OCI-LY7 (cell line): Measurements from ENCODE around the gene SURF1. TPM values are rescaled to one million over a fixed set of nuclear protein-coding genes. Genes with fewer than 3 reads are reported as not detected.
"Not testable (repeated sequence)": the region's sequence is repeated elsewhere in the genome, so short reads cannot be mapped to it uniquely, and the experiment has no call there.

ENCODE experiments used
- BruUV-seq: library from RNA; stranded (reverse); fragments of 400-500 nt; replicated peaks from 2 replicates; lab custom pipeline; 2021; lab: Mats Ljungman, UMichigan
- CTCF ChIA-PET: fragments of 300-600 bp; sonication (Branson Sonifier 250); formaldehyde crosslinking; loops from one replicate; lab custom pipeline; 2022; ENCODE audit warnings: antibody characterized with exemption; ENCODE audit not compliant: unreplicated experiment; lab: Charles Lee
- POLR2A ChIA-PET: fragments of 300-600 bp; sonication (Branson Sonifier 250); formaldehyde crosslinking; loops from one replicate; lab custom pipeline; 2022; ENCODE audit warnings: antibody characterized with exemption; lab: Charles Lee
- DNase-seq: peaks from one replicate; pipeline ENCODE4 v3.0.0-alpha.2; 2015; ENCODE audit warnings: low spot score
- H2AFZ ChIP-seq: fragments of 200-600 bp; sonication (generic), shearing (Covaris generic); 2 replicates; pipeline ENCODE4 v1.6.1; 2014; ENCODE audit warnings: mild to moderate bottlenecking, antibody characterized with exemption, low read length, moderate library complexity
- H3K27ac ChIP-seq: fragments of 200-600 bp; sonication (generic); 2 replicates; pipeline ENCODE4 v1.5.1; 2014; ENCODE audit warnings: mixed run types, low read depth, mild to moderate bottlenecking, moderate library complexity, low read length, inconsistent platforms; ENCODE audit not compliant: poor library complexity, severe bottlenecking
- H3K36me3 ChIP-seq: fragments of 200-600 bp; sonication (generic); 2 replicates; pipeline ENCODE4 v1.6.1; 2014; ENCODE audit warnings: mild to moderate bottlenecking, antibody characterized with exemption, low read length, moderate library complexity, mixed read lengths; ENCODE audit not compliant: insufficient read depth
- H3K4me1 ChIP-seq: fragments of 200-600 bp; sonication (generic); 2 replicates; pipeline ENCODE4 v1.5.1; 2014; ENCODE audit warnings: mild to moderate bottlenecking, low read length; ENCODE audit not compliant: insufficient read depth, poor library complexity, severe bottlenecking
- H3K4me2 ChIP-seq: fragments of 200-600 bp; sonication (generic); 2 replicates; pipeline ENCODE4 v1.6.1; 2014; ENCODE audit warnings: mild to moderate bottlenecking, low read length
- H3K4me3 ChIP-seq: fragments of 200-600 bp; sonication (generic); 2 replicates; pipeline ENCODE4 v1.5.1; 2014; ENCODE audit warnings: mild to moderate bottlenecking, low read depth, low read length; ENCODE audit not compliant: poor library complexity, severe bottlenecking
- H3K79me2 ChIP-seq: fragments of 200-600 bp; sonication (generic); 2 replicates; pipeline ENCODE4 v1.6.1; 2016; ENCODE audit warnings: low read depth, mild to moderate bottlenecking, low read length, moderate library complexity, mixed read lengths; ENCODE audit not compliant: insufficient read depth
- H3K9me2 ChIP-seq: fragments of 200-600 bp; sonication (generic); 2 replicates; pipeline ENCODE4 v1.6.1; 2016; ENCODE audit warnings: mild to moderate bottlenecking, low read length, mixed read lengths; ENCODE audit not compliant: insufficient read depth
- H3K9me3 ChIP-seq: fragments of 200-600 bp; sonication (generic); 2 replicates; pipeline ENCODE4 v1.6.1; 2014; ENCODE audit warnings: mild to moderate bottlenecking, mixed run types, low read length, mixed read lengths
- H4K20me1 ChIP-seq: fragments of 200-600 bp; sonication (generic); 2 replicates; pipeline ENCODE4 v1.6.1; 2014; ENCODE audit warnings: mild to moderate bottlenecking, antibody characterized with exemption, low read length, moderate library complexity, mixed read lengths; ENCODE audit not compliant: insufficient read depth
- CTCF ChIP-seq: fragments of 200-600 bp; sonication (generic); conservative IDR thresholded peaks from 2 replicates; pipeline ENCODE4 v1.5.1; 2014; ENCODE audit warnings: mild to moderate bottlenecking, antibody characterized with exemption, low read length, moderate library complexity, mixed read lengths
- EZH2phosphoT487 ChIP-seq: fragments of 200-600 bp; sonication (generic); IDR thresholded peaks from 2 replicates; pipeline ENCODE4 v1.6.1; 2018; ENCODE audit warnings: low read depth, borderline replicate concordance, mild to moderate bottlenecking, mixed run types, antibody characterized with exemption, low read length, moderate library complexity, mixed read lengths
- intact Hi-C: fragments of 100-400 bp; cut with micrococcal nuclease; formaldehyde crosslinking; loops from one replicate; pipeline ENCODE4 v1.10.0; 2022; ENCODE audit not compliant: unreplicated experiment
- total RNA-seq, 2 experiments: library from RNA; depleted of rRNA in 1 of 2; stranded (reverse); fragments of >200 nt in 1 of 2; shearing (Covaris generic) in 1 of 2; gene quantifications; 2 replicates each; pipeline ENCODE4 v1.2.3, GENCODE V29; 2014 to 2022

SURF1 gene
- total RNA-seq, 2 experiments from 2014 or later, result 22.9 to 38.9 TPM

GRCh38 chr9:133329306-133330156 is 26.8 kb downstream of the SURF1 start:
- H3K4me1 ChIP-seq, H3K4me3 ChIP-seq, H3K9me3 ChIP-seq, H3K79me2 ChIP-seq, CTCF ChIA-PET, H3K4me2 ChIP-seq, H2AFZ ChIP-seq, H3K27ac ChIP-seq, DNase-seq, H4K20me1 ChIP-seq, H3K9me2 ChIP-seq: not testable (repeated sequence)
- POLR2A ChIA-PET, result interaction anchor here (0.7 kb wide), 1 partner anchor 957 kb away, joined by 3 read pairs; no protein-coding TSS in a partner anchor
- TF ChIP-seq CTCF, result peak; percentile 65
- BruUV-seq, result TSS peak; percentile 36
- intact Hi-C loops, result loop anchor here (5.0 kb wide), 1 partner anchor 142 kb away; no protein-coding TSS in a partner anchor
- H3K36me3 ChIP-seq, result peaks cover 55% of the 10 kb centered on the region

GRCh38 chr9:133327834-133328484 is 28.3 kb downstream of the SURF1 start:
- no TSS peak for BruUV-seq

GRCh38 chr9:133327021-133327420 is 29.3 kb downstream of the SURF1 start:
- H3K9me2 ChIP-seq, H3K79me2 ChIP-seq, H3K27ac ChIP-seq, H3K9me3 ChIP-seq, H2AFZ ChIP-seq, H3K4me1 ChIP-seq, POLR2A ChIA-PET, CTCF ChIA-PET, BruUV-seq, H3K4me3 ChIP-seq, DNase-seq, H3K4me2 ChIP-seq, H4K20me1 ChIP-seq: not testable (repeated sequence)
- peaks cover 30% of the 10 kb centered on the region for H3K36me3 ChIP-seq
- intact Hi-C loops, result loop anchor here (5.0 kb wide), 1 partner anchor 140 kb away; no protein-coding TSS in a partner anchor

More at GRCh38 chr9:133327834-133328484, 28.3 kb downstream of the SURF1 start:
- TF ChIP-seq CTCF (no peak), EZH2phosphoT487 (no peak)
- Histone ChIP-seq H3K4me2 (no peak overlapping the region), H4K20me1 (no peaks in the 10 kb centered on the region), H3K9me3 (no peaks in the 10 kb centered on the region), H2AFZ (no peak overlapping the region), H3K4me3 (no peak overlapping the region), H3K9me2 (no peaks in the 10 kb centered on the region), H3K27ac (no peak overlapping the region), H3K4me1 (no peaks in the 10 kb centered on the region), H3K36me3 (peaks cover 39% of the 10 kb centered on the region), H3K79me2 (no peaks in the 10 kb centered on the region)
- POLR2A ChIA-PET, result no interaction called here
- intact Hi-C loops, result loop anchor here (5.0 kb wide), 1 partner anchor 141 kb away; no protein-coding TSS in a partner anchor
- CTCF ChIA-PET, result no interaction called here
- no peak for DNase-seq
